H1 (cell line): ENCODE results near the gene RPS3. TPM values are rescaled to one million over a fixed set of nuclear protein-coding genes. Genes with fewer than 3 reads are reported as not detected.

Experiments
- KDM4A ChIP-seq: IDR thresholded peaks from one replicate; pipeline ENCODE4 v1.7.1; 2012; ENCODE audit warnings: low read depth, mild to moderate bottlenecking, moderate library complexity, low read length, inconsistent platforms; ENCODE audit not compliant: severe bottlenecking
- TBP ChIP-seq: IDR thresholded peaks from 2 replicates; pipeline ENCODE4 v1.6.1; 2011; ENCODE audit warnings: low read depth, low read length, improper control_type of control experiment
- polyA plus RNA-seq, 7 experiments: library from polyadenylated mRNA; depleted of rRNA in 3 of 7; stranded (reverse) in 5 of 7; unstranded in 2 of 7; fragments of >200 nt in 5 of 7; fragments of 200-250 nt in 2 of 7; gene quantifications; 1 replicate in 5 of 7; 2 replicates in 1 of 7; 4 replicates in 1 of 7; pipeline versions ENCODE4 v1.2.1 to v1.2.3, GENCODE V29; 2011 to 2013; ENCODE audit warnings: missing spikeins in 2 of 7, mixed read lengths in 2 of 7
- total RNA-seq: library from RNA; stranded (reverse); fragmentation: NEBNext Ultra II Directional; extraction: Animal tissue kit (Norgen Biotek cat#: 25700); gene quantifications from 2 replicates; pipeline ENCODE4 v1.2.1, GENCODE V29; 2021

Gene RPS3
- total and polyA plus RNA-seq, 2 of the 8 experiments (the other 6 are each of a cell fraction or from before 2014, with no cell fraction given) = 3,813 to 4,194 TPM

- TF ChIP-seq KDM4A (no peak), TBP (no peak)
These were observed 39.7 kb downstream of the RPS3 start (continued) for GRCh38 chr11:75439026-75439425.
